Gastroesophageal sphincter (tissue), 3 donors: ENCODE results near the gene PRKN.

Experiments used
- CTCF ChIP-seq, 4 experiments: fragments of 200-600 bp in 2 of 4; fragments of 450-650 bp in 2 of 4; sonication (generic) in 1 of 4; IDR thresholded peaks; one replicate each; pipeline ENCODE4 v1.5.1; 2017 to 2019; ENCODE audit warnings: antibody characterized with exemption in 4 of 4, mild to moderate bottlenecking in 2 of 4, moderate library complexity in 2 of 4
- EP300 ChIP-seq: sonication (generic); formaldehyde crosslinking; IDR thresholded peaks from one replicate; pipeline ENCODE4 v1.6.1; 2017; ENCODE audit warnings: antibody characterized with exemption, mild to moderate bottlenecking
- POLR2A ChIP-seq, 2 donors: fragments of 450-650 bp; IDR thresholded peaks; one replicate each; pipeline ENCODE4 v1.6.1; 2017; ENCODE audit warnings: antibody characterized with exemption in 2 of 2, mild to moderate bottlenecking in 2 of 2, moderate library complexity in 1 of 2

- TF ChIP-seq CTCF (IDR thresholded peaks at IDR 0.05) (no peak), POLR2A (IDR thresholded peaks at IDR 0.05) (no peak), EP300 (no peak)
Measured at GRCh38 chr6:161941565-161941964, 786.0 kb downstream of the PRKN start.
